ENCODE measurements around the gene JAK3. TPM values are rescaled to one million over a fixed set of nuclear protein-coding genes. Genes with fewer than 3 reads are reported as not detected.

The JAK3 gene
- total and polyA plus RNA-seq, 2 of the 4 experiments (the other 2 are of a cell fraction): 0.36 to 1.5 TPM

DNA sequence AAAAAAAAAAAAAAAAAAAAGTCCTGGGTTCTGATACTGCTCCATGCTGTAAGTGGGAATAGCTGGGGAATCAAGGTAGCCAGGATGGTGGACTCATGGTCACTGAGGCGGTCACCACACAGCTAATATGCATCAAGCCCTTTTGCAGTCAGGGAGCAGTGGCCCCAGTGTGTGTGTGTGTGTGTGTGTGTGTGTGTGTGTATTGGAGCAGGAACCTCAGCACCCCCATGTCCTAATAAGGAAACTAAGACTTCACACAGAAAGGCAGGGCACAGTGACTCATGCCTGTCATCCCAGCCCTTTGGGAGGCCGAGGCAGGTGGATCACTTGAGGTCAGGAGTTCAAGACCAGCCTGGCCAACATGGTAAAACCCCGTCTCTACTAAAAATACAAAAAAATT lies 40.8 kb downstream of the JAK3 start:
- in situ Hi-C loops (cut with MboI; ENCODE audit: low sequenced_read_pairs): no loop called here
- Histone ChIP-seq H3K14ac (replicated peaks; ENCODE audit: low read depth, low read length) (no peak overlapping the region), H3K56ac (ENCODE audit: extremely low read depth, insufficient read depth, low read length) (no peak overlapping the region), H2AK9ac (replicated peaks; ENCODE audit: low read depth, low read length, poor library complexity) (no peak overlapping the region), H3K27me3 (ENCODE audit: control insufficient read depth, insufficient read depth, low read length) (peaks cover 33% of the 10 kb centered on the region), H3K9ac (ENCODE audit: low read depth, low read length) (no peak overlapping the region), H3K36me3 (ENCODE audit: control insufficient read depth, insufficient read depth, low read length) (no peaks in the 10 kb centered on the region), H2AK5ac (ENCODE audit: low read depth, low read length) (no peak overlapping the region), H3K27ac (ENCODE audit: insufficient read depth, low read length) (no peak overlapping the region), H3K4me3 (ENCODE audit: insufficient read depth, low read depth, low read length) (no peak overlapping the region), H2BK15ac (ENCODE audit: low read depth, low read length) (no peak overlapping the region), H2BK20ac (ENCODE audit: low read depth, low read length) (no peak overlapping the region), H3K4me1 (ENCODE audit: control insufficient read depth, insufficient read depth, low read length) (no peaks in the 10 kb centered on the region), H3K79me1 (ENCODE audit: low read depth in 1 of 2, low read length in 2 of 2) (no peaks in the 10 kb centered on the region), H2BK120ac (ENCODE audit: low read depth, low read length) (no peak overlapping the region), H4K20me1 (ENCODE audit: insufficient read depth, low read length) (no peaks in the 10 kb centered on the region), H4K91ac (ENCODE audit: insufficient read depth, low read depth, low read length) (no peak overlapping the region), H2AFZ (replicated peaks; ENCODE audit: low read length, poor library complexity) (no peak overlapping the region), H3K4ac (ENCODE audit: low read depth, low read length) (no peak overlapping the region), H4K8ac (ENCODE audit: low read depth in 2 of 2, low read length in 2 of 2) (no peak overlapping the region), H3K9me3 (ENCODE audit: control insufficient read depth, insufficient read depth, low read length) (peaks cover 2% of the 10 kb centered on the region; the same call in 1 of the 2 replicates), H3K18ac (ENCODE audit: low read depth, low read length) (no peak overlapping the region), H2BK5ac (ENCODE audit: low read depth, low read length, poor library complexity, severe bottlenecking) (no peak overlapping the region), H3K9me1 (ENCODE audit: insufficient read depth, low read length) (no peaks in the 10 kb centered on the region), H3K23ac (ENCODE audit: low read depth, low read length) (no peak overlapping the region), H4K5ac (ENCODE audit: low read depth, low read length) (no peak overlapping the region), H3K4me2 (ENCODE audit: low read depth, low read length) (no peak overlapping the region)
- no peak for DNase-seq
- TF ChIP-seq SMC3 (IDR thresholded peaks at IDR 0.05; ENCODE audit: low read depth, low read length) (no peak), RAD21 (IDR thresholded peaks at IDR 0.05; ENCODE audit: low read length) (no peak), BHLHE40 (IDR thresholded peaks at IDR 0.05; ENCODE audit: low read depth, low read length) (no peak), RFX5 (IDR thresholded peaks at IDR 0.05; ENCODE audit: low read depth, low read length) (no peak), POLR2A (IDR thresholded peaks at IDR 0.05; ENCODE audit: low read depth, low read length) (no peak), MAZ (IDR thresholded peaks at IDR 0.05; ENCODE audit: borderline replicate concordance, low read depth, low read length) (no peak), MXI1 (IDR thresholded peaks at IDR 0.05; ENCODE audit: borderline replicate concordance, low read depth, low read length) (no peak), FOS (IDR thresholded peaks at IDR 0.05; ENCODE audit: low read depth, low read length) (no peak), CHD1 (IDR thresholded peaks at IDR 0.05; ENCODE audit: low read depth, low read length) (no peak)
- TF ChIP-seq, protein P1, sequence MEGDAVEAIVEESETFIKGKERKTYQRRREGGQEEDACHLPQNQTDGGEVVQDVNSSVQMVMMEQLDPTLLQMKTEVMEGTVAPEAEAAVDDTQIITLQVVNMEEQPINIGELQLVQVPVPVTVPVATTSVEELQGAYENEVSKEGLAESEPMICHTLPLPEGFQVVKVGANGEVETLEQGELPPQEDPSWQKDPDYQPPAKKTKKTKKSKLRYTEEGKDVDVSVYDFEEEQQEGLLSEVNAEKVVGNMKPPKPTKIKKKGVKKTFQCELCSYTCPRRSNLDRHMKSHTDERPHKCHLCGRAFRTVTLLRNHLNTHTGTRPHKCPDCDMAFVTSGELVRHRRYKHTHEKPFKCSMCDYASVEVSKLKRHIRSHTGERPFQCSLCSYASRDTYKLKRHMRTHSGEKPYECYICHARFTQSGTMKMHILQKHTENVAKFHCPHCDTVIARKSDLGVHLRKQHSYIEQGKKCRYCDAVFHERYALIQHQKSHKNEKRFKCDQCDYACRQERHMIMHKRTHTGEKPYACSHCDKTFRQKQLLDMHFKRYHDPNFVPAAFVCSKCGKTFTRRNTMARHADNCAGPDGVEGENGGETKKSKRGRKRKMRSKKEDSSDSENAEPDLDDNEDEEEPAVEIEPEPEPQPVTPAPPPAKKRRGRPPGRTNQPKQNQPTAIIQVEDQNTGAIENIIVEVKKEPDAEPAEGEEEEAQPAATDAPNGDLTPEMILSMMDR (conservative IDR thresholded peaks at IDR 0.05; ENCODE audit: low read depth, low read length): no peak
- TF ChIP-seq, protein P2, sequence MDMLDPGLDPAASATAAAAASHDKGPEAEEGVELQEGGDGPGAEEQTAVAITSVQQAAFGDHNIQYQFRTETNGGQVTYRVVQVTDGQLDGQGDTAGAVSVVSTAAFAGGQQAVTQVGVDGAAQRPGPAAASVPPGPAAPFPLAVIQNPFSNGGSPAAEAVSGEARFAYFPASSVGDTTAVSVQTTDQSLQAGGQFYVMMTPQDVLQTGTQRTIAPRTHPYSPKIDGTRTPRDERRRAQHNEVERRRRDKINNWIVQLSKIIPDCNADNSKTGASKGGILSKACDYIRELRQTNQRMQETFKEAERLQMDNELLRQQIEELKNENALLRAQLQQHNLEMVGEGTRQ (IDR thresholded peaks at IDR 0.05; ENCODE audit: low read depth, low read length): no peak
- ChIA-PET CTCF (no interaction called here), POLR2A (ENCODE audit: unreplicated experiment) (no interaction called here)
- no peak for ATAC-seq (ENCODE audit: low read depth)
- no TSS peak for BruUV-seq (replicated peaks)
- intact Hi-C loops (cut with micrococcal nuclease): no loop called here
- dilution Hi-C loops (cut with HindIII; ENCODE audit: low sequenced_read_pairs, unreplicated experiment): no loop called here
- WGBS, 2 experiments (ENCODE audit: extremely low coverage in 2 of 2, insufficient read length in 1 of 2): no CpG with 5 or more reads among the region's 3 CpGs
